Activated CD4-positive, CD25-positive, alpha-beta regulatory T cell (primary cell): ENCODE data around the gene HMGB4.

Experiments used
- DNase-seq, 4 experiments: peaks; one replicate each; lab custom pipeline; 2025; lab: John Stamatoyannopoulos, UW

HMGB4 gene

DNA sequence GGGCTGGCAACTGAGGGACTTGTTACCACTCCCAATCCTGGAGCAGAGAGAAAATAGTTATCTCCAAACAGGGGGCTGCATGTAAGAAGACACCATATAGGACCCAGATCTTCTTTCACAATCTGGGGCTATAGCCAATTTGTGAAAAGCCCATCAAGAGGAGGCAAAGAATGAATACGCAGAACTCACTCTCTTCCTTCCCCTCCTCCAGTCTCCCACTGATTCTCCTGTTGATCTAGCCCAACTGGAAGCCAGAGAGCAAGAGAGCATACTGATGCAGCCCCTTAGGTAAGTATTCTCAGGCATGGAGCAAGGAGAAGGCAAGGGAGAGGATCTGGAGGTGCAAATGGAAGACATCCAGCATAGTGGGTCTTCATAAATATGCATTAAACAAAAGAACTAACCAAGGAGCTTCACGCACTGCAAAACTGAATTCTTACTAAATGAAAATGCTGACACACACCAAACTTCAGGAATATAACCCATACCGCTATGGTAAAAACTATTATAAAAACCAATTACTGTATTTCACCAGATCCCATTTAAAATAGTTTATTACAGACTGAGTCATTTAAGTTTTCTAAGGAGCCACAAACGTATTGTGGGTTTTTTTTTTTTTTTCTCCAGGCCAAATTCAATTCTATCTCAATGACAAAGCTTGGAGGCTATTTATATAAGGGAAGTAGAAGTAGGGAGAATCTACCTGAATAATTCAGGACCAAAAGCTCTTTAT is 15.5 kb upstream of the HMGB4 start:
- no peak for DNase-seq

DNA sequence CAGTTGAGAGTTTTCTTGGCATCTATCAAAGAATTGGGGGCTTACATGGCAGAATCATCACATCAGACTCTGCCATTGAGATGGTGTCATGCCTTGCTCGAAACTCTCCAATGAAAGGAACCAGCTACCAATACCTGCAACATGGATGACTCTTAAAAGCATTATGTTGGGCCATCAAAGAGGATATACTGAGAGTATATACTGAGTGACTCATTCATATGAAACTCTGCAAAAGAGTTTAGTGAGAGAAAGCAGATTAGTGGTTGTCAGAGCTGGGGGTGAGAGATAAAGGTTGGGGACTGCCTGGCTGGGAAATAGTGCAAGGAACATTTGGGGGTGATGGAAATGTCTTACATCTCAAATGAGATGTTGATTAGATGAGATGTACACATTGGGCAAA is 14.7 kb upstream of the HMGB4 start:
- no peak for DNase-seq

DNA sequence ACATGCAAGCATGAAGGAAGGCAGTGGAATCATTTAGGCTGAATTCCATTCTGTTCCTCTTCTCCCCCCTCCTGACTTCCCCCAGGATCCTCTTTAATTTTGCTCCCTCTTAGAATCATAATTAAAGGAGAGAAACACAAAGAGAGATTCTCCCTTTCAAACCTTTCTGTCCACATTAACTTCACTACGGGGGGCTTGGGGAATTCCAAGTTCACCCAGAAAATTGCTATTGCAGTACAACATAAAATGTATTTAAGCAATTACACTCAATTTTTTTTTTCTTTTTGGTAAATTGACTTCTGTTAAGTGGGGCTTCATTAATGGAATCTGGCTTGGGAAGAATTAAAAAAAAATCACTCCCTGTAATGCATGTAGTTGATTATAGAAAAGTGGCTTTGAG is 13.4 kb upstream of the HMGB4 start:
- no peak for DNase-seq

DNA sequence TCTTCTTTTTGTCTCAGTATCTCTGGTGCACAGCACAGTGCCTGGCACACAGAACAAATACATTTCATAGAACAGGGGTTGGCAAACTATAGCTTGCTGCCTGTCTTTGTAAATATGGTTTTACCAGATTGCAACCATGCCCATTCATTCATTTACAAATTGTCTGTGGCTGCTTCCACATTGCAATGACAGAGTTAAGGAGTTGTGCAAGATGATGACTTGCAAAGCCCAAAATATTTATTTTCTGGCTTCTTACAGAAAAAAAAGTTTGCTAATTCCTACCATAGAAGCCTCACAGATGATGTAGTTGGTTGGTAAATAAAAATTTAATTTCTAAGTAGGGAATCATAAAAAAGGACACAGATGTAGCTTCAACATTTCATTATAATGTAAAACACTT is 11.2 kb upstream of the HMGB4 start:
- DNase-seq: no peak

DNA sequence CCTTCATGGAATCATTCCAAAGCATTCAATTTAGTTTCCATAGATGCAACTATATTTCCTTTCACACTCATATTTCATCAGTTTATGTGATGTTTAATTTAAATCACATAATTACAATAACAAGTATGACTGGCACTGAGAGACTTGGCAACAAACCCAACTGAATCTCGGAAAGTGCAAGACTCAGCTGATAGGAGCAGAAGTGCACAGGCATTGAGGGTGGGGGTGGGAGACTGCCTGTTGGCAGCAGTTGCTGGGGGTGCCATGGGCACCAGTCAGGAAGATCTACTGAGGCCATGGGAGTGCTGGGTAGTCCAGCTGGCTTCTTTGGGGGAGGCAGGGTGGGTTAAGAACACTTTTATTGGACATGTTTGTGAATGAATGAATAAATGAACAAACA is 10.4 kb upstream of the HMGB4 start:
- no peak for DNase-seq

DNA sequence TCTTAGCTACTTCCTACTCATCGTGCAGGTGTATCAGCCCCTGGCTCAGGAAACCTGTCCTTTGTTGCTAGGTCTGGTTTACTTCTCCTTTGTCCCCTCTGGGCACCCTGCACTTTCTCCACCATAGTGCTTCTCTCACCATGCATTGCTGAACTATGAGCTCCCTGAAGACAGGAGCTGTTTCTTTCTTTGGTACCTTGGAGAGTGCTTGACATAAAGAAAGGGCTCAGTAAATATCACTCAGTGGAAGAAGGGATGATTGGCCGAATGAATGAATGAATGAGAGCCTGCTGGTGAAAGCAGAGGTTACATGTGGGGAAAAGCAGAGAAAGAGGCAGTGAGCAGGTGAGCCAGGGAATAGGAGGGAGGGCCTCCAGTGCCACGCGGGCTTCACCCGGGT is 9.8 kb upstream of the HMGB4 start:
- no peak for DNase-seq

DNA sequence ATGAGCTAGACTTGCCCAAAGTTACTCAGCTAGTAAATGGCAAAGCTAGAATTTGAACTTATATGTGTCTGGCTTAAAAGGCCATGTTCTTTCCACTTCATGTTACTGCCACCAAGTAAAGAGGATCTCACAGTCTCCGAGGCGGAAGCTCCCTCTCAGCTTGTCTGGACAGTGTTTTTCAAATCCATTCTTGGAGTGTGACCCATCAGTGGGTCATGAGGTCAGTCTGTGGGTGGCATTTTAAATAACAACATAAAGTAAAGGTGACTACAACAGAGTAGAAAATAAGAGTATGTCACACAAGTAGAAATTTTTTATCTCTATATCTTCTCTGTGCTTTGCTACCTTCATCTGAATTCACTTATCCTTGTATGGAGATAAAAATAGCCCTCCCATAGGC is 3.2 kb upstream of the HMGB4 start:
- no peak for DNase-seq

DNA sequence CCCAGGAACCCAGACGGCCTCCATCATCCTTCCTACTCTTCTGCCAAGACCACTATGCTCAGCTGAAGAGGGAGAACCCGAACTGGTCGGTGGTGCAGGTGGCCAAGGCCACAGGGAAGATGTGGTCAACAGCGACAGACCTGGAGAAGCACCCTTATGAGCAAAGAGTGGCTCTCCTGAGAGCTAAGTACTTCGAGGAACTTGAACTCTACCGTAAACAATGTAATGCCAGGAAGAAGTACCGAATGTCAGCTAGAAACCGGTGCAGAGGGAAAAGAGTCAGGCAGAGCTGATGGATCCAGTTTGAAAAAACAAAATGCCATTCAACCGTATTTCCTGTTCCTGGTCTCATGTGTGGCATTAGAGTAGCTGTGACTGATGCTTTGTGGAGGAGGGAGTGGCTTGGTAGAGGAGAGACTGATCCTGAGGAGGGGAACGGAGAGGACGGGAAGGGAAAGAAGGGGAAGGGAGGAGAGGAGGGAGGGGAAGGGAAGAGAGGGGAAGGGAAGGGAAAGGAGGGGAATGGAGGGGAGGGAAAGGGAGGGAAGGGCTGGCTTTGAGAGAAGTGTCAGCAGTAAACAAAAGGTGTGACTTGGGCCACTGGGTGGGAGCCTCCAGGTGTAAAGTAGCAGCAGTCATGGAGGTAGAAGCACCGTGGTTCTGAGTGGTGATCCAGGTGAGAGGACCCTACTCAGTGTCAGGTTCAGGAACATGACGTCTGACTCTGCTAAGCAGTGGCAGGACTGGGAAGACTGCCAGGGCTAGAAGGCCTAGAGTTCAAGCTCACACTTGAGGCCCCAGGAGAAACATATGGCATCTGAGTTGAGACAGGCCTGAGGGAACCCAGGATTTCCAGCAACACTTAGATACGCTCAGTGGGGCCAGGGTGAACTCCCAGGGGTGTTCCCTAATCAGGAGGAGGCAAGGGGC is 846 bp downstream of the HMGB4 start:
- no peak for DNase-seq

DNA sequence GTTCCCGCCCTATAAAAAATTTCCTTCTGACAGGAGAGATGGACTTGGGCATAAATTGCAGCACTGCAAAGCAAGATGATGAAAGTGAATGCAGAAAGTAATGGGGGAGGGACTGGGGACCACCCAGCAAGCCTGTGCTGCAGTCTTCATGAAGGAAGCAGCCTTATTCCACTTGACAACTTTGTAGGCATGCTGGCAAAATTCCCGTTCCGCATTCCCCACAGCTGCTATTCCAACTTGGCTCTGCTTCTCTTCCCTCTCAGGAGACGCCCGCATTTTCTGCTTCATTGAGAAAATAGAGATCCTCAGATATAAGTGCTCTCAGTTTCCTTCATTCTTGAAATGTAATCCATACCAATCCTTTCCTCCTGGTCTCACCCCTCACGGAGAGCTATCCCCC is 2.4 kb downstream of the HMGB4 start:
- no peak for DNase-seq

DNA sequence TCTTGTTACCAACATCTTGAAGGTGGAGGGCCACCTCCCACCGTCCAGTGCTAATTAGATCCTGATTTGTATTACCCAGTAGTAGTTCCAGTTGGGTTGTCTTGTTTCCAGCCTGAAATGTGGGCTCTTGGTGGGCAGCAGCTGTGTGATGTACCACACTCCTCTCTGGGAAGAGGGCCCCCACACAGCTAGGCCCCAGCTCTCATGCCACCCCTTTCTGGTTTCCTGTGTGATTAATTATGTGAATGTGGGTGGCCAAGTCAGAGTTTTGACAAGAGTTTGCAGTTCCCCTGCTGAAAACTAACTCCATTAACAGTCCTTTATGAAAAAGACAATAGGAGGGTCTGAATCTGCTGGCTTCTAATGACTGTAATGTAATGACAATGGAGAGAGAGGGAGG is 3.8 kb downstream of the HMGB4 start:
- DNase-seq: no peak

DNA sequence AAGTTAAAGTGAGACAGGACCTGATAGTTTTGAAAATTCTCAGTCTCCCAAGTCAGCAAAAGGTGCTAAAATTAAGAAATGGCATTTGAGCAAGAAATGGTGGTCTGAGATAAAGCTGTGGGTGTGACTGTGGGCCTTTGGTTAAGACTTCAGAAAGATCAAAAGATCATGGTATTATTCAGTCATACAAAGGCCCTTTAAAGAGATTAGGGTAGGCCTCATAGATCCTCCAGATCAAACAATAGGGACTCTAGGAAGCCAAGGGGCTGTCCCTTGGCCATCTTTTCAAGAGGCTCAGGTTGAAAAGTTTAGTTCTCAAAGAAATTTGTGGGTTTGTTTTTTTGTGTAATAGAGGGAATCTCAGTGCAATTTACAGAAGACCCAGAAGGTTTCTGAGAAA is 8.4 kb downstream of the HMGB4 start:
- no peak for DNase-seq

DNA sequence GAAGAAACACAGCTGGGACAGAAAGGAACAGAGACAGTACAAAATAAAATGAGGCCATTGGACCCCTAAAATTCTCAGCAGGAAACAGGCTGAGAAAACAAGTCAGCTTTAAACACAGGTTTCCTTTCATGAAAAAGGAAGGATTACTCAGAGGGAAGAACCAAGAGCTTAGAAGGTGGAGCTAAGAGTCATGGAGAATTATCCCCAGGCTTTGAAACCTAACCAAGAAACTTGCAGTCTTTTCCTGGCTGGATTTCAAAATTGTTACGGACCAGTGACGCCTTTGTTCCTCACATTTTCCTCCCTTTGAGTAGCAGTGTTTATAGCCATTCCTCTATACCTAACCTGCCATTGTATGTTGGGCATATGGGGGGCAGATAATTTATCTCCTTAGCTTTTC is 8.8 kb downstream of the HMGB4 start:
- DNase-seq: no peak

DNA sequence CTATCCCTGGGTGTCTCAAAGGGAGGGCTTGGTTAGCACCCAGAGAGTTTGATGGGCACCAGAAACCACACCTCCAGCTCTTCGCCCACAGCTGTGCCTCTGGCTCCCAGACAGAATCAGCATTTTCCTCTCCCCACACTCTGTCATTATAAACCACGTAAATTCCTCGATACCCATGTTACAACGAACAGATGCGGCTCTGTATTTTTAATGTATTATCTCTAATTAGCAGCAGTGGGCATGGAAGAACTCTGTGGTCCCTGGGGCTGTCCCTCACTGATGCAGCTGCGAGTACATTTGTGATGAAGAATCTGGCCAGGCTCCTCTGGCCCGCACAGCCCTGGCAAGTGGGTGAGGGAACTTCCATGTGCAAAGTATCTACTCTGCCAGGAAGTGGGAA is 10.8 kb downstream of the HMGB4 start:
- DNase-seq: no peak

DNA sequence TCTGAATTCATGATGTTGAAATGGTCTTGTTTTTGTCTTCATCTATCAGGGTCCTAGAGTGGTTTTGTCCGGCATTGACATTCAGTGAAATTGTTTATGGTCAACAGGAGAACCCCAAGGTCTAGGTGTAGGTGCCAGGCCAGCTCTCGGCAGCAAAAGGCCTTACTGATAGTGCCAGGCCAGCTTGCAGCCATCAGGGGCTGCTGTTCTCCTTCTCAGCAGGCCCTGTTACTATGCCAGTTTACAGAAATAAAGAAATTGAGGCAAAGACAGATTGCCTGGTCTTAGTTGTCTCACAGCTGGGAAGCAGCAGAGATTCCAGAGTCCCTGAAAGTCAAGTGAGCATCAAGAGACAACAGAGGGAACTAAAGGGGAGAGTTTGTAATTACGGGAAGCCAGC is 12.0 kb downstream of the HMGB4 start:
- no peak for DNase-seq

DNA sequence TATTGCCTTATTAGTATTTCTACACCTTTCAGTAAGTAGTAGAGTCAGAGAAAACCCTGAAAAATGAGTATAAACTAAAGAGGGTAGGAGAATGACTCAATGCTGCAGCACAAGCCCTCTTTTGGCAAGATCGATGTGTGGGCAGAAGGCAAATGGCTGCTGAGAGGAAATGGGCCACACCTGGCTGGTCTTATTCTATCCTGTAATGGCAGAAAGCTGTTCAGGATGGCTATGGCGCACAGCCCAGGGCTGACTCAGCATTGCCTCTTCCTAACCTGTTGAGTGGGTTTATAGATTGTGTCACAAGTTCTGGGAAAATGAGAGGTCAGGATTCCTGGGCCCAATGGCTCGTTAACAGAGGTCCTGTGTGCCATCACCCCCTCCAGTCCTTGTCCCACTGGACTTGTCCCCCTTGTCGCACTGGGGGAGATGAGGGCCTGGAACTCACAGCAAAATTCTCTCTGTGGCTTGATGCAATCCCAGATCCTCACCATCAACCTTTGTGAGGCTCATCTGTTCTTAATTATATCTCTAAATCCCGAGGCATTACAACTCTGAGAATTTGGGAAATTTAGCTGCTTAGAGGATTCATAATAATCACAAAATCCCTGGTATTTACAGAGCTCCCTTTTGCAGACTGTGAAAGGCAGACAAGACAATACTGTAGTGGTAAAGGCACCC is 13.2 kb downstream of the HMGB4 start:
- DNase-seq: no peak

DNA sequence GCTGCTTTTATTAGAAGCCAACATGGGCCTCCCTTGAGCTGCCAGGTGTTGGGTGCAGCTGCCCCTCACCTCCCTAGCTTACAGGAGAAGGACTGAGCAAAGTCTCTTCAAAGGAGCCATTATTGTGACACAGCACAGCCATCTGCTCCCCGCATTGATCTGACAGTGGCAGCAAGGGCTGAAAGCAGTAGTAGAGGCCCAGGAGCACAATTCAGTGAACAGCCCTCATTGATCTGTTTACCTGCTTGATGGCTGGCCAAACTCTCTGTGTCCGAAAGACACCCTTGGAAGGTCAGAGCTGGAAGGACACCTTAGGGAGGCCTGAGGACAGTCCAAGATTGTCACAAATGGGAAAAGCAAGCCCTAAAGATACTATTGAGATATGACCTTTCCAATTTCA is 14.5 kb downstream of the HMGB4 start:
- DNase-seq: no peak

DNA sequence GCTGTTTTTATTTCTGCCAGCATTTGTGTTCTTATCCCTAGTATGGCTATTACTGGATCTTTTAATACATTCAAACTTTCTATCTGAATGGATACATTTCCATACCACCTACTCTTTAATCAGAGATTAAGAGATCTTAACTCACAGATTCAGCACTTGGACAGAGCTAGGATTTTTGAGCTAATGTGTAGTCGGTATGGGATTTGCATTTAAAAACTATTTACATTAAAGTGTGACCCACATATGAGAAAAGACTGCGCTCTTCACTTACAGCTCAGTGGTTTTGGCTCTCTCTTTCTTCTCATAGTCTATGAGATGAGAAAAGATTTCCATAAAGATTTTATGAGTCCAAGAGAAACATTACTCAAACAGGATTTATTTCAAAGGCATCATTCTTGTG is 16.4 kb downstream of the HMGB4 start:
- no peak for DNase-seq

DNA sequence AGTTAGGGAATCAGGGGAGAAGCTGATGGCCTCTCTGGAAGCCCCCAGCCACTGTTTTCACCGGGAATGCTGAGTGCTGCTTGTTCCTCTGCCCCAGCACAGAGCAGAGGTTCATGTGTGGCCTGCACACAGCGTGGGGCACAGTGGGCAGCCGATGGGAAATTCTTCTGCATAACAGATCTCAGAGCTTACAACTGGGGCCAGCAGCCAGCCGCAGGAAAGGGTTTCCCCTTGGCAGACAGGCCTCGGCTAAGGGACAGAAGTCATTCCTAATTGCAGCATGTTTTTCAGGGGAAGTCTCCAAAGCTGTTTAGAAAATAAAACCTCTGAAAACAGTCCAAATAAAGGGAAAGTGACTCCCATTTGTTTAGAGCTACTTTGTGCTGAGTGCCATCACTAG is 22.6 kb downstream of the HMGB4 start:
- no peak for DNase-seq

DNA sequence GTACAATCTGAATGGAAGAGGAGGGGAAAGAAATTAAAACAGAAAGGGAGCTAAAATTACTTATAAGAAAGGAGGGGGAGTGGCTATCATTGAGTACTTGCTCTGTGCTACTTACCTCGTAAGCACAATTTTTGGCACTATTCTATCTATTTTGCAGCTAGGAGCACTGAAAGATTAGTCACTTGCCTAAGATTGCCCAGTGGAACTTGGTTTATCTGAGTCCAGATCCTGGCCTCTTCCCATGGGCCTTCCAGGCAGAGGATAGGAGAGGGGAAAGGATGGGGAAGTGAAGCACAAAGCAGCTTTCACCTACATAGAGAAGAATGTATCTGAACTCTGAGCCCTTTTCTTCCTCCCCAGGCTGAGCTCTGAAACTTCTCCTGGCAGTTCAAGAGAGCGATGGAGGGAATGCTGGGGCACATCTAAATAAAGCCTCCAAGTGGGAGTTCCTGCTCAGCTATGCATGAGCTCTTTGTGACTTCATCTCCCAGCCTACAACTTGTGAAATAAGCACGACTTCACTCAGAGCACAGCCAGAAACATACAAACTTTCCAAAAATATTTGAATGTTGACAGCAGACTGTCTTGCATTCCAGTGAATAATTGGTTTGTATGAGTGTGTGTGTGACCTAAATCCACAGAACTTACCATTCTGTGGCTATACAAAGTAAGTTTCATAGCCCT is 29.4 kb downstream of the HMGB4 start:
- no peak for DNase-seq

DNA sequence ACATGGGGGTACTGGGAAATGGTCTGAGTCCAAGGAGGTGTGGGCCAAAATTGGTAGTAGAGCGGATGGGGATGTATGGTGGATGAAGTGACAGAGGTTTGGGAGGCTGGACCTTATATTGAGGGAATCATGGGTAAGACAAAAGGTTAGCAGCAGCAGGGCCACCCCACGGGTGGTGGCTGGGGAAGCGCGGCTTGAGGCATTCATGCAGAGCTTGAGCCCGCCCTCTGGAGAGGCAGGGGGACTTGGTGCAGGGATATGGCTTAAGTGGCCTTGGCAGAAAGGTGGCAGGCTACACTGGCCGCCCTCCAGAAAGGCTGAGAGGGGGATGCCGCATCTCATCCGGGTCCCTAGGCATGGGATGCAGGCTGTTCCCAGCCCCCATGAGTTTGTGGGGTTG is 31.5 kb downstream of the HMGB4 start:
- no peak for DNase-seq

DNA sequence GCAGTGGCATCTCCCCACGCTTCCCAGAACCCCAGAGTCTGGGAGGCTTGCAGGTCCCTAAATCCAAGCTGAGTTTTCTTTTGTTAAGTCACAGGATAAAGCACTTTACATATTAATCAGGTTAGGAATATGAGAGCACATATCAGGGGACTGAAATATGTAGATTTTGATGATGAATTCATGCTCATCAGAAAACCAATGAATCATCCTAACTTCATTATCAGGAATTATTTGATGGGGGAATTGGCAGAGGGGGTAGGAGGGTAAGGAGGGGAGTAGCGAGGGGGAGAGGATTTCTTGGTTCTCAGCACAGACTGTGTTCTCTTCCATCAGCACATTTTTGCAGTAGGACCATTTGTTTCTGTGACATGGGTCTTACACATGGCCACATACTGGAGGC is 32.1 kb downstream of the HMGB4 start:
- no peak for DNase-seq

DNA sequence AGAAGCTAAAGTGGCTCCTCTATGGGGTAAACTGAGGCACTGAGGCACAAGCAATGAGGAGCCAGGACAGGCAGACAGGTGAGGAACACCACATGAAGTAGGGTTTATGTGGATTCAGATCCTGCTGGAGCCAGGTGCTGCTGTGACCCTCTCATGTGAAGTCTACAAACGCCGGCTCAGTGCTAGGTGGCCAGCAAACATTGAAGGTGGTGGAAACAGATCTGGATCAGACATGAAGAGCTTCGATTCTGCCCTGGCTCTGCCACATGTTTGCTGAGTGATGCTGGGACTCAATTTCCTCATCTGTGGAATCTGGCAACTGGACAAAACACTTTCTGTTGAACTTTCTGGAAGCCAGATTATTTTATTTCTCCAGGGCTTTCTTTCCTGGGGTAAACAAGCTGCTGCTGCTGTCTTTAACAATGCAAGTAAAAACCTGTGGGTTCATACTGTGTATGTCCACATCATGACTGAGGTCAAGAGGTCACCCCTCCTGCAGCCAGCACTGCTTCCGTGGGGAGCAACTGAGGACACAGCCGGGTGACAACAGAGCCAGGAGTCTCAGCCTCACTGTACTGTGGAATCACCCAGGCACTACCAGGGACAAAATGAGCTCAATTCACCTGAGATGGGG is 33.3 kb downstream of the HMGB4 start:
- no peak for DNase-seq
